ENCODE results near the gene TUBGCP6.

GRCh38 chr22:50178871-50179869, 65.7 kb downstream of the TUBGCP6 start:
- TF ChIP-seq, protein P1, sequence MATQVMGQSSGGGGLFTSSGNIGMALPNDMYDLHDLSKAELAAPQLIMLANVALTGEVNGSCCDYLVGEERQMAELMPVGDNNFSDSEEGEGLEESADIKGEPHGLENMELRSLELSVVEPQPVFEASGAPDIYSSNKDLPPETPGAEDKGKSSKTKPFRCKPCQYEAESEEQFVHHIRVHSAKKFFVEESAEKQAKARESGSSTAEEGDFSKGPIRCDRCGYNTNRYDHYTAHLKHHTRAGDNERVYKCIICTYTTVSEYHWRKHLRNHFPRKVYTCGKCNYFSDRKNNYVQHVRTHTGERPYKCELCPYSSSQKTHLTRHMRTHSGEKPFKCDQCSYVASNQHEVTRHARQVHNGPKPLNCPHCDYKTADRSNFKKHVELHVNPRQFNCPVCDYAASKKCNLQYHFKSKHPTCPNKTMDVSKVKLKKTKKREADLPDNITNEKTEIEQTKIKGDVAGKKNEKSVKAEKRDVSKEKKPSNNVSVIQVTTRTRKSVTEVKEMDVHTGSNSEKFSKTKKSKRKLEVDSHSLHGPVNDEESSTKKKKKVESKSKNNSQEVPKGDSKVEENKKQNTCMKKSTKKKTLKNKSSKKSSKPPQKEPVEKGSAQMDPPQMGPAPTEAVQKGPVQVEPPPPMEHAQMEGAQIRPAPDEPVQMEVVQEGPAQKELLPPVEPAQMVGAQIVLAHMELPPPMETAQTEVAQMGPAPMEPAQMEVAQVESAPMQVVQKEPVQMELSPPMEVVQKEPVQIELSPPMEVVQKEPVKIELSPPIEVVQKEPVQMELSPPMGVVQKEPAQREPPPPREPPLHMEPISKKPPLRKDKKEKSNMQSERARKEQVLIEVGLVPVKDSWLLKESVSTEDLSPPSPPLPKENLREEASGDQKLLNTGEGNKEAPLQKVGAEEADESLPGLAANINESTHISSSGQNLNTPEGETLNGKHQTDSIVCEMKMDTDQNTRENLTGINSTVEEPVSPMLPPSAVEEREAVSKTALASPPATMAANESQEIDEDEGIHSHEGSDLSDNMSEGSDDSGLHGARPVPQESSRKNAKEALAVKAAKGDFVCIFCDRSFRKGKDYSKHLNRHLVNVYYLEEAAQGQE (IDR thresholded peaks at IDR 0.05; ENCODE audit: insufficient read depth in 1 of 2, low read depth in 2 of 2, low read length in 2 of 2), result no peak
- TF ChIP-seq POLR2AphosphoS5 (IDR thresholded peaks at IDR 0.05; ENCODE audit: low read depth, low read length) (no peak), TAF1 (IDR thresholded peaks at IDR 0.05; ENCODE audit: borderline replicate concordance, insufficient read depth, low read length) (no peak), FOXP2 (optimal IDR thresholded peaks at IDR 0.05; ENCODE audit: borderline replicate concordance, extremely low read depth, extremely low read length, insufficient read depth) (no peak), SIN3A (IDR thresholded peaks at IDR 0.05; ENCODE audit: borderline replicate concordance, insufficient read depth, low read length) (no peak)
